ENCODE measurements around the gene SIRT5. TPM values are rescaled to one million over a fixed set of nuclear protein-coding genes. Genes with fewer than 3 reads are reported as not detected.

Gene SIRT5
- polyA plus RNA-seq, 2 of the 4 experiments (the other 2 are of a cell fraction), result 5.1 to 7.8 TPM

DNA sequence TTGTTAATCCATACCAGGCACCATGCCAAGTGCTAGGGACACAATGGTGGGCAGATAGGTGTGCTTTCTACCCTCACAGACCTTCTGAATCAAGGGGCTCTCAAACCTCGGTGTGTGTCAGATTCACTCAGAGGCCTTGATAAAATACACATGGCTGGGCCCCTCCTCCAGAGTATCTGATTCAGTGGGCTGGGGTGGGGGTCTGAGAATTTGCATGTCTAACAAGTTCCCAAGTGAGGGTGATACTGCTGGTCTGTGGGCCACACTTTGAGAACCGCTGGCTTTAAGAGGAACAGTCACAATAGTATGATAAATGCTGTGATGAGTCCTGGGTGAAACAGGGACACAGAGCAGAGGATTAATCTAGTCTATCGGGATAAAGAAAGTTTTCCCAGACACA, 35.8 kb upstream of the SIRT5 start (continued):
- TF ChIP-seq CHD4 (IDR thresholded peaks at IDR 0.05; ENCODE audit: borderline replicate concordance) (no peak), HOXB13 (CRISPR knock-in tag; IDR thresholded peaks at IDR 0.05; ENCODE audit: low read depth) (no peak)

DNA sequence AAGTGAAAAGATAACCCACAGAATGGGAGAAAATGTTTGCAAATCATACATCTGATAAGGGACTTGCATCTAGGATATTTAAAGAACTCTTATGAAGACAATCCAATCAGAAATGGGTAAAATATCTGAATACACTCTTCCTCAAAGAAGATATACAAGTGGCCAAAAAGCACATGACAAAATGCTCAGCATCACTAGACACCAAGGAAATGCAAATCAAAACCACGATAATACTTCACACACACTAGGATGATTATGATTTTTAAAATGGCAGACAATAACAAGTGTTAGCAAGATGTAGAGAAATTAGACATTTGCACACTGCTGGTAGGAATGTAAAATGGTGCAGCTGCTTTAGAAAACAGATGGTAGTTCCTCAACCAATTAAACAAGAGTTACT, 34.8 kb upstream of the SIRT5 start:
- TF ChIP-seq, protein P1, sequence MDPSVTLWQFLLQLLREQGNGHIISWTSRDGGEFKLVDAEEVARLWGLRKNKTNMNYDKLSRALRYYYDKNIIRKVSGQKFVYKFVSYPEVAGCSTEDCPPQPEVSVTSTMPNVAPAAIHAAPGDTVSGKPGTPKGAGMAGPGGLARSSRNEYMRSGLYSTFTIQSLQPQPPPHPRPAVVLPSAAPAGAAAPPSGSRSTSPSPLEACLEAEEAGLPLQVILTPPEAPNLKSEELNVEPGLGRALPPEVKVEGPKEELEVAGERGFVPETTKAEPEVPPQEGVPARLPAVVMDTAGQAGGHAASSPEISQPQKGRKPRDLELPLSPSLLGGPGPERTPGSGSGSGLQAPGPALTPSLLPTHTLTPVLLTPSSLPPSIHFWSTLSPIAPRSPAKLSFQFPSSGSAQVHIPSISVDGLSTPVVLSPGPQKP (IDR thresholded peaks at IDR 0.05; ENCODE audit: low read depth, low read length), result no peak
- TF ChIP-seq, protein P2, sequence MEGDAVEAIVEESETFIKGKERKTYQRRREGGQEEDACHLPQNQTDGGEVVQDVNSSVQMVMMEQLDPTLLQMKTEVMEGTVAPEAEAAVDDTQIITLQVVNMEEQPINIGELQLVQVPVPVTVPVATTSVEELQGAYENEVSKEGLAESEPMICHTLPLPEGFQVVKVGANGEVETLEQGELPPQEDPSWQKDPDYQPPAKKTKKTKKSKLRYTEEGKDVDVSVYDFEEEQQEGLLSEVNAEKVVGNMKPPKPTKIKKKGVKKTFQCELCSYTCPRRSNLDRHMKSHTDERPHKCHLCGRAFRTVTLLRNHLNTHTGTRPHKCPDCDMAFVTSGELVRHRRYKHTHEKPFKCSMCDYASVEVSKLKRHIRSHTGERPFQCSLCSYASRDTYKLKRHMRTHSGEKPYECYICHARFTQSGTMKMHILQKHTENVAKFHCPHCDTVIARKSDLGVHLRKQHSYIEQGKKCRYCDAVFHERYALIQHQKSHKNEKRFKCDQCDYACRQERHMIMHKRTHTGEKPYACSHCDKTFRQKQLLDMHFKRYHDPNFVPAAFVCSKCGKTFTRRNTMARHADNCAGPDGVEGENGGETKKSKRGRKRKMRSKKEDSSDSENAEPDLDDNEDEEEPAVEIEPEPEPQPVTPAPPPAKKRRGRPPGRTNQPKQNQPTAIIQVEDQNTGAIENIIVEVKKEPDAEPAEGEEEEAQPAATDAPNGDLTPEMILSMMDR (IDR thresholded peaks at IDR 0.05), result no peak
- ChIA-PET POLR2A (no interaction called here), CTCF (interaction anchor here (1.4 kb wide), 1 partner anchor 202 kb away, joined by 4 read pairs; no protein-coding TSS in a partner anchor)
- no peak overlapping the region for H3K4me2 ChIP-seq
- H3K27ac ChIP-seq, result no peak overlapping the region
- FAIRE-seq (no peak), DNase-seq (ENCODE audit: low read depth in 1 of 2, low spot score in 1 of 2) (no peak), ATAC-seq (no peak)
- no peak overlapping the region for H3K4me3 ChIP-seq
- no peaks in the 10 kb centered on the region for H3K9me3 ChIP-seq
- WGBS (ENCODE audit: missing lambda C conversion rate), result 100% methylated on average over 1 of the region's 1 CpG
- no peaks in the 10 kb centered on the region for H3K4me1 ChIP-seq

DNA sequence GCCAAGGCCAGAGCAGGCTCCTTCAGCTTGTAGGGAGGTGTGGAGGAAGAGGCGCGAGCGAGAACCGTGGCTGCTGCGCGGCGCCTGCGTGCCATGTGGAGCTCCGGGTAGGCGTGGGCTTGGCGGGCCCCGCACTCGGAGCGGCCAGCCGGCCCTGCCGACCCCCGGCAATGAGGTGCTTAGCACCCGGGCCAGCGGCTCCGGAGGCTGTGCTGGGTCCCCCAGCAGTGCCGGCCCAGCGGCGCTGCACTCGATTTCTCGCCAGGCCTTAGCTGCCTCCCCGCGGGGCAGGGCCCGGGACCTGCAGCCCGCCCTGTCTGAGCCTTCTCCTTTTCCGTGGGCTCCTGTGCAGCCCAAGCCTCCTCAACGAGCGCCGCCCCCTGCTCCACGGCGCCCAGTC, 32.9 kb upstream of the SIRT5 start:
- TF ChIP-seq RFX5 (IDR thresholded peaks at IDR 0.05) (no peak), JUN (IDR thresholded peaks at IDR 0.05) (no peak), TP53 (CRISPR knock-in tag; IDR thresholded peaks at IDR 0.05) (no peak)
- Histone ChIP-seq H3K27ac (no peak overlapping the region), H3K9me3 (no peaks in the 10 kb centered on the region), H3K4me2 (no peak overlapping the region), H3K4me3 (no peak overlapping the region), H3K4me1 (no peaks in the 10 kb centered on the region)
- DNase-seq (ENCODE audit: low read depth in 1 of 2, low spot score in 1 of 2) (no peak), ATAC-seq (no peak), FAIRE-seq (no peak)
- ChIA-PET POLR2A (no interaction called here), CTCF (interaction anchor here (0.7 kb wide), 1 partner anchor 277 kb away, joined by 3 read pairs; no protein-coding TSS in a partner anchor)
- 92% methylated on average over 21 of the region's 35 CpGs for WGBS (ENCODE audit: missing lambda C conversion rate)

DNA sequence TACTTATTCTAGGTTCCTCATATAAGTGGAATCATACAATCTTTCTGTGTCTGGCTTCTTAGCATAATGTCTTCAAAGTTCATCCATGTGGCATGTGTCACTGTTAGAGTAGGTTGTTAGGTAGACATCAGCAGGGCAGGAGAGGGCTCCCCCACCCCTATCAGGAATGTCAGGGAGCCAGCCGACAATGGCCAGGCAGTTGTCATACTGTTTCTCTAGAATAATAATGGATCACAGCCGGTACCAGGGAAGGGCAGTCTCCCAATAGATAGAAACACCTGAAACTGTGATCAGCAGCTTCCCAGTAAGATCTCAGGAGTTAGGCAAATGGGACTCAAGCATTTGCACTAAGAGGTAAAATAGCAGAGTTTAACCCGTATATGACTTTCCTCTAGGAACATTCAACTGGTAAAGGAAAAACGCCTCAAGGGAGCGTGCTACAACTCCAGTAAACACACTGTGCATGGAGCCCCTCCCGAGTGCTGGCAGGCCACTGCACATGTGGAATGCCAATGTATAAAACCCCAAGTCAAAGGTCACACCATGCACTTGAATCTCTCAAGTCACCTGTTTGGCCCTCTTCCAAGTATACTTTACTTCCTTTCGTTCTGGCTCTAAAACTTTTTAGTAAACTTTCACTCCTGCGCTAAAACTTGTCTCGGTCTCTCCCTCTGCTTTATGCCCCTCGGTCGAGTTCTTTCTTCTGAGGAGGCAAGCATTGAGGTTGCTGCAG, 29.8 kb upstream of the SIRT5 start:
- CTCF ChIA-PET, result no interaction called here
- ATAC-seq (no peak), DNase-seq (ENCODE audit: low read depth in 1 of 2, low spot score in 1 of 2) (no peak), FAIRE-seq (no peak)
- Histone ChIP-seq H3K4me1 (no peaks in the 10 kb centered on the region), H3K9me3 (no peaks in the 10 kb centered on the region), H3K4me3 (no peak overlapping the region), H3K4me2 (no peak overlapping the region), H3K27ac (no peak overlapping the region)
- POLR2A ChIA-PET, result no interaction called here
- TF ChIP-seq CHD2 (IDR thresholded peaks at IDR 0.05; ENCODE audit: low read length, partially characterized antibody) (no peak), MYC (IDR thresholded peaks at IDR 0.05; ENCODE audit: borderline replicate concordance, low read length) (no peak), NPAS2 (CRISPR knock-in tag; IDR thresholded peaks at IDR 0.05; ENCODE audit: borderline replicate concordance) (no peak), POLR2AphosphoS2 (conservative IDR thresholded peaks at IDR 0.05; ENCODE audit: low read length) (no peak), RNF2 (IDR thresholded peaks at IDR 0.05; ENCODE audit: borderline replicate concordance, low read depth) (no peak), CBX8 (IDR thresholded peaks at IDR 0.05) (no peak), PHF8 (IDR thresholded peaks at IDR 0.05; ENCODE audit: borderline replicate concordance, low read depth) (no peak)
- TF ChIP-seq, protein P3, sequence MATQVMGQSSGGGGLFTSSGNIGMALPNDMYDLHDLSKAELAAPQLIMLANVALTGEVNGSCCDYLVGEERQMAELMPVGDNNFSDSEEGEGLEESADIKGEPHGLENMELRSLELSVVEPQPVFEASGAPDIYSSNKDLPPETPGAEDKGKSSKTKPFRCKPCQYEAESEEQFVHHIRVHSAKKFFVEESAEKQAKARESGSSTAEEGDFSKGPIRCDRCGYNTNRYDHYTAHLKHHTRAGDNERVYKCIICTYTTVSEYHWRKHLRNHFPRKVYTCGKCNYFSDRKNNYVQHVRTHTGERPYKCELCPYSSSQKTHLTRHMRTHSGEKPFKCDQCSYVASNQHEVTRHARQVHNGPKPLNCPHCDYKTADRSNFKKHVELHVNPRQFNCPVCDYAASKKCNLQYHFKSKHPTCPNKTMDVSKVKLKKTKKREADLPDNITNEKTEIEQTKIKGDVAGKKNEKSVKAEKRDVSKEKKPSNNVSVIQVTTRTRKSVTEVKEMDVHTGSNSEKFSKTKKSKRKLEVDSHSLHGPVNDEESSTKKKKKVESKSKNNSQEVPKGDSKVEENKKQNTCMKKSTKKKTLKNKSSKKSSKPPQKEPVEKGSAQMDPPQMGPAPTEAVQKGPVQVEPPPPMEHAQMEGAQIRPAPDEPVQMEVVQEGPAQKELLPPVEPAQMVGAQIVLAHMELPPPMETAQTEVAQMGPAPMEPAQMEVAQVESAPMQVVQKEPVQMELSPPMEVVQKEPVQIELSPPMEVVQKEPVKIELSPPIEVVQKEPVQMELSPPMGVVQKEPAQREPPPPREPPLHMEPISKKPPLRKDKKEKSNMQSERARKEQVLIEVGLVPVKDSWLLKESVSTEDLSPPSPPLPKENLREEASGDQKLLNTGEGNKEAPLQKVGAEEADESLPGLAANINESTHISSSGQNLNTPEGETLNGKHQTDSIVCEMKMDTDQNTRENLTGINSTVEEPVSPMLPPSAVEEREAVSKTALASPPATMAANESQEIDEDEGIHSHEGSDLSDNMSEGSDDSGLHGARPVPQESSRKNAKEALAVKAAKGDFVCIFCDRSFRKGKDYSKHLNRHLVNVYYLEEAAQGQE (IDR thresholded peaks at IDR 0.05), result no peak
- TF ChIP-seq, protein P4, sequence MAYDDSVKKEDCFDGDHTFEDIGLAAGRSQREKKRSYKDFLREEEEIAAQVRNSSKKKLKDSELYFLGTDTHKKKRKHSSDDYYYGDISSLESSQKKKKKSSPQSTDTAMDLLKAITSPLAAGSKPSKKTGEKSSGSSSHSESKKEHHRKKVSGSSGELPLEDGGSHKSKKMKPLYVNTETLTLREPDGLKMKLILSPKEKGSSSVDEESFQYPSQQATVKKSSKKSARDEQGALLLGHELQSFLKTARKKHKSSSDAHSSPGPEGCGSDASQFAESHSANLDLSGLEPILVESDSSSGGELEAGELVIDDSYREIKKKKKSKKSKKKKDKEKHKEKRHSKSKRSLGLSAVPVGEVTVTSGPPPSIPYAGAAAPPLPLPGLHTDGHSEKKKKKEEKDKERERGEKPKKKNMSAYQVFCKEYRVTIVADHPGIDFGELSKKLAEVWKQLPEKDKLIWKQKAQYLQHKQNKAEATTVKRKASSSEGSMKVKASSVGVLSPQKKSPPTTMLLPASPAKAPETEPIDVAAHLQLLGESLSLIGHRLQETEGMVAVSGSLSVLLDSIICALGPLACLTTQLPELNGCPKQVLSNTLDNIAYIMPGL (CRISPR knock-in tag; IDR thresholded peaks at IDR 0.05; ENCODE audit: borderline replicate concordance), result no peak
- WGBS (ENCODE audit: missing lambda C conversion rate), result 69% methylated on average over 11 of the region's 11 CpGs

Measured in A549 (cell line).